ENCODE data around the gene CMTM5. TPM values are rescaled to one million over a fixed set of nuclear protein-coding genes. Genes with fewer than 3 reads are reported as not detected.

Gene CMTM5
- total and polyA plus RNA-seq, 2 donors (not counting 3 experiments of a cell fraction or from before 2014, with no cell fraction given) = not detected

DNA sequence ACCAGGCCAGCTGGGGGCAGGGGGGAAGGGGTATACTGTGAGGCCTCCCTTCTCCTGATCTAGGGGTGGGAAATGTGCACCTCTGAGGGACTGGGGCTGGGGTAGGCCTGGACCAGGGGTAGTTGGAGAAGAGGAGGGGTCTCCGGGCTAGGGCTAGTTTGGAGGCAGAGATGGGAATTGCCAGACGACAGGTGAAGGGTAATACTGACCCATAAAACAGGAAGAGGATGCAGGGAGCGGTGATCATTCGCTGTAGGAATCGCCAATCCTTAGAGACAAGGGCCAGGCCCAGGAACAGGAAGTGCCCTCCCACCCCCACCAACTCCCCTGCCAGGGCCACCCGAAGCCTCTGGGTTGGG, 28.6 kb upstream of the CMTM5 start:
- Histone ChIP-seq H3K27me3 (ENCODE audit: control insufficient read depth in 2 of 2, insufficient read depth in 2 of 2, low read length in 2 of 2) (peaks cover 24 to 26% of the 10 kb centered on the region in 2 experiments), H3K9me3 (replicated peaks; ENCODE audit: control insufficient read depth, insufficient read depth, low read length) (no peaks in the 10 kb centered on the region), H3K36me3 (ENCODE audit: control insufficient read depth in 2 of 2, extremely low read depth in 1 of 2, insufficient read depth in 2 of 2, low read length in 2 of 2) (no peaks in the 10 kb centered on the region), H3K4me3 (replicated peaks in 1 of 3; ENCODE audit: insufficient read depth in 1 of 3, low read depth in 1 of 3, low read length in 3 of 3) (no peak overlapping the region), H3K27ac (ENCODE audit: insufficient read depth, low read depth, low read length) (no peak overlapping the region), H2AFZ (ENCODE audit: low read depth, low read length) (no peak overlapping the region), H3K4me2 (ENCODE audit: insufficient read depth, low read length) (no peak overlapping the region), H3K4me1 (ENCODE audit: control insufficient read depth, extremely low read depth, insufficient read depth, low read length) (no peaks in the 10 kb centered on the region), H3K79me2 (ENCODE audit: control insufficient read depth, insufficient read depth, low read length) (no peaks in the 10 kb centered on the region), H4K20me1 (replicated peaks; ENCODE audit: control insufficient read depth, extremely low read depth, insufficient read depth, low read length) (no peaks in the 10 kb centered on the region), H3K9ac (replicated peaks; ENCODE audit: extremely low read depth, insufficient read depth, low read length) (no peak overlapping the region), H3K9me1 (replicated peaks; ENCODE audit: control insufficient read depth, extremely low read depth, insufficient read depth, low read length) (no peaks in the 10 kb centered on the region)
- ChIA-PET CTCF (no interaction called here), POLR2A (no interaction called here)
- intact Hi-C loops (cut with micrococcal nuclease) = no loop called here
- no peak for DNase-seq (ENCODE audit: low read depth, low spot score)
- BruUV-seq (replicated peaks) = no TSS peak
- FAIRE-seq = no peak
- dilution Hi-C loops (cut with MboI; ENCODE audit: extremely low pct_ligation_motif_present, low sequenced_read_pairs) = no loop called here
- no peak for TF ChIP-seq GATA2 (IDR thresholded peaks at IDR 0.05; ENCODE audit: insufficient read depth, insufficient read length, low read depth, low read length)
- no peak for TF ChIP-seq EZH2 (IDR thresholded peaks at IDR 0.05; ENCODE audit: borderline replicate concordance, low read depth, low read length, severe bottlenecking)
- TF ChIP-seq, protein P1, sequence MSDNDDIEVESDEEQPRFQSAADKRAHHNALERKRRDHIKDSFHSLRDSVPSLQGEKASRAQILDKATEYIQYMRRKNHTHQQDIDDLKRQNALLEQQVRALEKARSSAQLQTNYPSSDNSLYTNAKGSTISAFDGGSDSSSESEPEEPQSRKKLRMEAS (IDR thresholded peaks at IDR 0.05; ENCODE audit: insufficient read depth, insufficient read length) = no peak
- TF ChIP-seq, protein P2, sequence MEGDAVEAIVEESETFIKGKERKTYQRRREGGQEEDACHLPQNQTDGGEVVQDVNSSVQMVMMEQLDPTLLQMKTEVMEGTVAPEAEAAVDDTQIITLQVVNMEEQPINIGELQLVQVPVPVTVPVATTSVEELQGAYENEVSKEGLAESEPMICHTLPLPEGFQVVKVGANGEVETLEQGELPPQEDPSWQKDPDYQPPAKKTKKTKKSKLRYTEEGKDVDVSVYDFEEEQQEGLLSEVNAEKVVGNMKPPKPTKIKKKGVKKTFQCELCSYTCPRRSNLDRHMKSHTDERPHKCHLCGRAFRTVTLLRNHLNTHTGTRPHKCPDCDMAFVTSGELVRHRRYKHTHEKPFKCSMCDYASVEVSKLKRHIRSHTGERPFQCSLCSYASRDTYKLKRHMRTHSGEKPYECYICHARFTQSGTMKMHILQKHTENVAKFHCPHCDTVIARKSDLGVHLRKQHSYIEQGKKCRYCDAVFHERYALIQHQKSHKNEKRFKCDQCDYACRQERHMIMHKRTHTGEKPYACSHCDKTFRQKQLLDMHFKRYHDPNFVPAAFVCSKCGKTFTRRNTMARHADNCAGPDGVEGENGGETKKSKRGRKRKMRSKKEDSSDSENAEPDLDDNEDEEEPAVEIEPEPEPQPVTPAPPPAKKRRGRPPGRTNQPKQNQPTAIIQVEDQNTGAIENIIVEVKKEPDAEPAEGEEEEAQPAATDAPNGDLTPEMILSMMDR (IDR thresholded peaks at IDR 0.05; ENCODE audit: extremely low read depth in 1 of 2, insufficient read depth in 1 of 2, low read depth in 1 of 2, low read length in 2 of 2) = no peak
- TF ChIP-seq JUN (IDR thresholded peaks at IDR 0.05; ENCODE audit: borderline replicate concordance, insufficient read depth, insufficient read length, low read depth) = no peak
- no peak for TF ChIP-seq FOS (IDR thresholded peaks at IDR 0.05; ENCODE audit: borderline replicate concordance, insufficient read depth, low read length)
- no peak for TF ChIP-seq POLR2AphosphoS5 (IDR thresholded peaks at IDR 0.05; ENCODE audit: insufficient read depth, low read depth, low read length)
- TF ChIP-seq POLR2A (IDR thresholded peaks at IDR 0.05; ENCODE audit: low read depth, low read length) = no peak
- no peak for TF ChIP-seq MYC (IDR thresholded peaks at IDR 0.05; ENCODE audit: low read depth, low read length)
